ENCODE results near the gene ACE.

The ACE gene

DNA sequence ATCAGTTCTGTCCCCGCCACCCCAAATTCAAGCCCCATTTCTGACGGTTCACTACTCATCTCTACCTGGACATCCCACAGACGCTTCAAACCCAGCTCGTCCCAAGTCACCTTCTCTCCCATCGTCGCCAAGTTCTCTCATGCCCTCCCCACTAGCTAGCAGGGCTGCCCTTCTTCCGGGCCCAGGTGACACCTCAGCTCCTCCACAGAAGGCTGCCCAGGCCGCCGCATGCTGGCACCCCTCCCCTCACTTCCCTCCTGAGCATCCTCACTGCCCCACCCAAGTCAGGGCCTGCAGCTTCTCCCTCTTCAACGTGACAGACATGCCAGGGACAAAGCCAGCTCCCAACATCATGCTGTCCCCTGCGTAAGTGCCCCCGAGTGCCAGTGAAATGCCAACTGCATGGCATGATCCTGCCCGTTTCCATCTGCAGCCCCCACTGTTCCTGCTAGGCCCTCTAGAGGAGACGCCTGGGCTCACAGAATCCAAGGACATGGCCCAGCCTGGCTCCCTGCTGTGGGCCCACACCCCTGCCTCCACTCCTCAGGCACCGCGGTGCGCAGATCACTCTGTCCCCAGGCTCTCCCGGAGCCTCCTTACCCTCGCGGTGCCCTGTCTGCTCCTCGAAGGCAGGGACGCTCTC lies 36.6 kb upstream of the ACE start:
- DNase-seq (ENCODE audit: low read depth), result no peak
- H3K4me3 ChIP-seq (ENCODE audit: low read depth, low read length), result no peak overlapping the region
- TF ChIP-seq, protein P1, sequence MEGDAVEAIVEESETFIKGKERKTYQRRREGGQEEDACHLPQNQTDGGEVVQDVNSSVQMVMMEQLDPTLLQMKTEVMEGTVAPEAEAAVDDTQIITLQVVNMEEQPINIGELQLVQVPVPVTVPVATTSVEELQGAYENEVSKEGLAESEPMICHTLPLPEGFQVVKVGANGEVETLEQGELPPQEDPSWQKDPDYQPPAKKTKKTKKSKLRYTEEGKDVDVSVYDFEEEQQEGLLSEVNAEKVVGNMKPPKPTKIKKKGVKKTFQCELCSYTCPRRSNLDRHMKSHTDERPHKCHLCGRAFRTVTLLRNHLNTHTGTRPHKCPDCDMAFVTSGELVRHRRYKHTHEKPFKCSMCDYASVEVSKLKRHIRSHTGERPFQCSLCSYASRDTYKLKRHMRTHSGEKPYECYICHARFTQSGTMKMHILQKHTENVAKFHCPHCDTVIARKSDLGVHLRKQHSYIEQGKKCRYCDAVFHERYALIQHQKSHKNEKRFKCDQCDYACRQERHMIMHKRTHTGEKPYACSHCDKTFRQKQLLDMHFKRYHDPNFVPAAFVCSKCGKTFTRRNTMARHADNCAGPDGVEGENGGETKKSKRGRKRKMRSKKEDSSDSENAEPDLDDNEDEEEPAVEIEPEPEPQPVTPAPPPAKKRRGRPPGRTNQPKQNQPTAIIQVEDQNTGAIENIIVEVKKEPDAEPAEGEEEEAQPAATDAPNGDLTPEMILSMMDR (conservative IDR thresholded peaks at IDR 0.05; ENCODE audit: low read depth, low read length), result peak; percentile 11

DNA sequence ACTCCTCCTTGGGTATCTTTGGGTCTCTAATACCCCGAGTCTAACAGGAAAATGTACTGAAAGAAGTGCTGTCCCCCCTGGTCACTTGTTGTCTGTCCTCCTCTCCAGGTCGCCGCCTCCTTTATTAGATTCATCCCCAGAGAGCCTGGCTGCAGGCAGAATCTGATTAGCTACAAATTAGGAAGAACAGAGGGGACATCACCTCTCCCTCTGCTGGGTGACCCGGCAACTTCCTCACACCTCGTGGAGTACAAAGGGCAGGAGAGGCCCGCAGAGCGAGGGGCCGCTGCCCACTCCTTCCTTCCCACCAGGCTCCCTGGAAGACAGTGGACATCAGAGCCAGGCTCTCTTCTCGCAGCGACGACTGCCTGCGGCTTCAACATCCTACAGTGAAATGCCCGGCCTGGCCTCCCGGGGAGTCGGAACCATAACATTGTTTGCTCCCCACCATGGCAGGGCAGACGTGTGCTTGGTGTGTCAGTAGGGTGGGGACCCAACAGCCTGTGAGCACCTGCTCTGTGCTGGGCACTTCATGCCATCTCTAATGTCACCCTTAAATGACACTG lies 36.0 kb upstream of the ACE start:
- TF ChIP-seq, protein P1 (conservative IDR thresholded peaks at IDR 0.05; ENCODE audit: low read depth, low read length), result no peak
- H3K4me3 ChIP-seq (ENCODE audit: low read depth, low read length), result no peak overlapping the region
- no peak for DNase-seq (ENCODE audit: low read depth)

DNA sequence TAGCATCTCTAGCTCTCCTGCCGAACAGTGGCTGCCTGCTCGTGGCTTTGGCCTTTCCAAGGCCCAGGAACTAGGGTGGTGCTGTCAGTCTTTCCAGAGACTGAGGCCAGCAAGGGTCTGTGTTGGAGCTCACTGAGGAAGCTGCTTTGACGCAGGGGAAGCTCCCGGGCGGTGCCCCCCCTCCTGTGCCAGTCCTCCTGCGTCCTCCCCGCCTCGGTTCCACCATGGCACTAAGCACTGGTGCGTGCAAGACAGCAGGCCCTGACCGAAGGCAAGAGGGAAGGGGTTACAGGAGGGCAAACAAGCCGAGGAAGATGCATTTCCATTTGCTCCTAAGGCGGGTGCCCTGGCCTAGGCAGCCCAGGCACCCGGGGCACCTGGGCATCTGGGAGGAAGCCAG lies 35.2 kb upstream of the ACE start:
- no peak overlapping the region for H3K4me3 ChIP-seq (ENCODE audit: low read depth, low read length)
- DNase-seq (ENCODE audit: low read depth), result no peak
- TF ChIP-seq, protein P1 (conservative IDR thresholded peaks at IDR 0.05; ENCODE audit: low read depth, low read length), result no peak

- H3K4me3 ChIP-seq (ENCODE audit: low read depth, low read length), result no peak overlapping the region
- TF ChIP-seq, protein P1 (conservative IDR thresholded peaks at IDR 0.05; ENCODE audit: low read depth, low read length), result no peak
- DNase-seq (ENCODE audit: low read depth), result no peak
Observed at GRCh38 chr17:63442074-63442473, 34.8 kb upstream of the ACE start.

DNA sequence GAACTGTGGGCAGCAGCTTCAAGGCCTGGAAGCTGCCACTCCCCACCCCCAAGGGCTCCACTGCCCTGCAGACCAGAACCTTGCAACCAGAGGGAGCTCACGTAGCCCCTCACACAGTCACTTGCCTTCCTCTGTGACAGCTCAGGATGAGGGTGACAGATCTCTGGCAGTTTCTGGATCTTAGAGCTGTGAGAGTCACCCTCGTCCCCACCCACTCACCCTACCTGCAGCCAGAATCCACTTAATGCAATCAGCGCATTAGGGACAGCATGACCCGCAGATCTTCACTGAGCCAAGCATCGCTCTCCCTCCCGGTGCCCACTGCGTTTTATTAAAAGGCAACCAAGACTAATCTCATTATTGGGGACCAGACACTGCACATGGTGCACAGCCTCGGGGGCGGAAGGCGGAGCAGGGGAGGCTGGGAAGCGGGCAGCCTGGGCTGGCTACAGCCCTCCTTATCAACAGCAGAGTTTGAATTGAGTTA lies 34.3 kb upstream of the ACE start:
- TF ChIP-seq, protein P1 (conservative IDR thresholded peaks at IDR 0.05; ENCODE audit: low read depth, low read length), result peak; percentile 34
- H3K4me3 ChIP-seq (ENCODE audit: low read depth, low read length), result no peak overlapping the region
- no peak for DNase-seq (ENCODE audit: low read depth)

DNA sequence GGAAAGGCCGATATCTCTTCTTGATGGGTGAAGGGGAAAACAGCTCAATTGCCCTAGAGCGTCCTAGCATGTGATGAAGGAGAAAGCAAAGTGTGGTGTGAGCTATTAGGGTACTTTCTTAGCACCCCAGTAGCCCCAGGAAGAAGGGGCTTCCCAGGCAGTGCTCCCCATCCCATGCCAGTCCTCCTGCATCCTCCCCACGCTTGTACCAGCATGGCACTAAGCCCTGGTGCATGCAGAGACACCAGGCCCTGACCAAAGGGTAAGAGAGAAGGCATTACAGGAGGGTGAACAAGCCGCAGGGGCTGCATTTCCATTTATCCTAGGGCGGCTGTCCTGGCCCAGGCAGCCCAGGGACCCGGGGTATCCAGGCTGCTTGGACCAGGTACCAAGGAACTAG lies 33.8 kb upstream of the ACE start:
- TF ChIP-seq, protein P1 (conservative IDR thresholded peaks at IDR 0.05; ENCODE audit: low read depth, low read length), result no peak
- no peak for DNase-seq (ENCODE audit: low read depth)

GRCh38 chr17:63444457-63444856 lies 32.4 kb upstream of the ACE start:
- TF ChIP-seq, protein P1 (conservative IDR thresholded peaks at IDR 0.05; ENCODE audit: low read depth, low read length), result no peak
- H3K4me3 ChIP-seq (ENCODE audit: low read depth, low read length), result no peak overlapping the region
- no peak for DNase-seq (ENCODE audit: low read depth)

More for the DNA sequence above, 33.8 kb upstream of the ACE start:
- H3K4me3 ChIP-seq (ENCODE audit: low read depth, low read length), result no peak overlapping the region

All from choroid plexus epithelial cell (primary cell).